ENCODE measurements around the gene ILDR1. TPM values are rescaled to one million over a fixed set of nuclear protein-coding genes. Genes with fewer than 3 reads are reported as not detected.

The ILDR1 gene
- total RNA-seq, 1 donor from 2014 or later, result not detected

GRCh38 chr3:121997372-121997771 is 24.7 kb downstream of the ILDR1 start:
- intact Hi-C loops (cut with DNase I), result loop anchor here (5.0 kb wide), 1 partner anchor 450 kb away; the partner anchor contains the start of gene POLQ
- DNase-seq (ENCODE audit: low spot score), result no peak

GRCh38 chr3:121996441-121996840 is 25.6 kb downstream of the ILDR1 start:
- no peak for DNase-seq (ENCODE audit: low spot score)
- intact Hi-C loops (cut with DNase I), result loop anchor here (5.0 kb wide), 1 partner anchor 449 kb away; the partner anchor contains the start of gene POLQ

GRCh38 chr3:121995161-121996137 is 26.6 kb downstream of the ILDR1 start:
- intact Hi-C loops (cut with DNase I), result loop anchor here (5.0 kb wide), 1 partner anchor 448 kb away; the partner anchor contains the start of gene POLQ
- no peak for DNase-seq (ENCODE audit: low spot score)

- DNase-seq (ENCODE audit: low spot score), result no peak
- intact Hi-C loops (cut with DNase I), result no loop called here
Observed at GRCh38 chr3:121994551-121994950, 27.5 kb downstream of the ILDR1 start.

- DNase-seq (ENCODE audit: low spot score), result no peak
- intact Hi-C loops (cut with DNase I), result no loop called here
Observed at GRCh38 chr3:121992601-121993560, 29.2 kb downstream of the ILDR1 start.

GRCh38 chr3:121989943-121990342 is 32.1 kb downstream of the ILDR1 start:
- intact Hi-C loops (cut with DNase I), result no loop called here
- no peak for DNase-seq (ENCODE audit: low spot score)

- DNase-seq (ENCODE audit: low spot score), result no peak
- intact Hi-C loops (cut with DNase I), result no loop called here
Observed at GRCh38 chr3:121988146-121988545, 33.9 kb downstream of the ILDR1 start.

- no peak for DNase-seq (ENCODE audit: low spot score)
- intact Hi-C loops (cut with DNase I), result no loop called here
Observed at GRCh38 chr3:121985846-121986245, 36.2 kb downstream of the ILDR1 start.

- intact Hi-C loops (cut with DNase I), result no loop called here
- DNase-seq (ENCODE audit: low spot score), result no peak
Observed at GRCh38 chr3:121981473-121981872, 40.6 kb downstream of the ILDR1 start.

- intact Hi-C loops (cut with DNase I), result no loop called here
- DNase-seq (ENCODE audit: low spot score), result no peak
Observed at GRCh38 chr3:121980450-121980796, 41.6 kb downstream of the ILDR1 start.

- intact Hi-C loops (cut with DNase I), result no loop called here
- DNase-seq (ENCODE audit: low spot score), result no peak
Observed at GRCh38 chr3:121979734-121980449, 42.2 kb downstream of the ILDR1 start.

- no peak for DNase-seq (ENCODE audit: low spot score)
- intact Hi-C loops (cut with DNase I), result no loop called here
Observed at GRCh38 chr3:121979246-121979645, 42.8 kb downstream of the ILDR1 start.

- DNase-seq (ENCODE audit: low spot score), result no peak
- intact Hi-C loops (cut with DNase I), result no loop called here
Observed at GRCh38 chr3:121976727-121977126, 45.3 kb downstream of the ILDR1 start.

GRCh38 chr3:121975702-121976302 is 46.2 kb downstream of the ILDR1 start:
- no peak for DNase-seq (ENCODE audit: low spot score)
- intact Hi-C loops (cut with DNase I), result no loop called here

GRCh38 chr3:121974601-121975111 is 47.4 kb downstream of the ILDR1 start:
- intact Hi-C loops (cut with DNase I), result no loop called here
- no peak for DNase-seq (ENCODE audit: low spot score)

- intact Hi-C loops (cut with DNase I), result no loop called here
- no peak for DNase-seq (ENCODE audit: low spot score)
Observed at GRCh38 chr3:121970047-121970446, 52.0 kb downstream of the ILDR1 start.

- intact Hi-C loops (cut with DNase I), result no loop called here
- DNase-seq (ENCODE audit: low spot score), result no peak
Observed at GRCh38 chr3:121969631-121970030, 52.4 kb downstream of the ILDR1 start.

- no peak for DNase-seq (ENCODE audit: low spot score)
- intact Hi-C loops (cut with DNase I), result no loop called here
Observed at GRCh38 chr3:121963608-121964007, 58.4 kb downstream of the ILDR1 start.

- intact Hi-C loops (cut with DNase I), result no loop called here
- no peak for DNase-seq (ENCODE audit: low spot score)
Observed at GRCh38 chr3:121962443-121962842, 59.6 kb downstream of the ILDR1 start.

Measured in cardiac septum (tissue), 1 donor.